Fibroblast of mammary gland (primary cell): Measurements from ENCODE around the gene ADTRP.

Experiments
- DNase-seq: peaks from one replicate; pipeline ENCODE4 v3.0.0-alpha.2; 2010; ENCODE audit warnings: low read depth
- H3K4me3 ChIP-seq: 2 replicates; pipeline ENCODE4 v1.5.1; 2011; ENCODE audit warnings: low read depth, mild to moderate bottlenecking, low read length, moderate library complexity; ENCODE audit not compliant: control insufficient read depth
- TF ChIP-seq, protein P1 (sequence below): conservative IDR thresholded peaks from 2 replicates; pipeline ENCODE4 v1.5.1; 2011; ENCODE audit warnings: low read depth, low read length, inconsistent platforms; ENCODE audit not compliant: control insufficient read depth, insufficient read depth

ADTRP gene

GRCh38 chr6:11731423-11731822, 47.2 kb downstream of the ADTRP start:
- no peak for DNase-seq
- TF ChIP-seq, protein P1, sequence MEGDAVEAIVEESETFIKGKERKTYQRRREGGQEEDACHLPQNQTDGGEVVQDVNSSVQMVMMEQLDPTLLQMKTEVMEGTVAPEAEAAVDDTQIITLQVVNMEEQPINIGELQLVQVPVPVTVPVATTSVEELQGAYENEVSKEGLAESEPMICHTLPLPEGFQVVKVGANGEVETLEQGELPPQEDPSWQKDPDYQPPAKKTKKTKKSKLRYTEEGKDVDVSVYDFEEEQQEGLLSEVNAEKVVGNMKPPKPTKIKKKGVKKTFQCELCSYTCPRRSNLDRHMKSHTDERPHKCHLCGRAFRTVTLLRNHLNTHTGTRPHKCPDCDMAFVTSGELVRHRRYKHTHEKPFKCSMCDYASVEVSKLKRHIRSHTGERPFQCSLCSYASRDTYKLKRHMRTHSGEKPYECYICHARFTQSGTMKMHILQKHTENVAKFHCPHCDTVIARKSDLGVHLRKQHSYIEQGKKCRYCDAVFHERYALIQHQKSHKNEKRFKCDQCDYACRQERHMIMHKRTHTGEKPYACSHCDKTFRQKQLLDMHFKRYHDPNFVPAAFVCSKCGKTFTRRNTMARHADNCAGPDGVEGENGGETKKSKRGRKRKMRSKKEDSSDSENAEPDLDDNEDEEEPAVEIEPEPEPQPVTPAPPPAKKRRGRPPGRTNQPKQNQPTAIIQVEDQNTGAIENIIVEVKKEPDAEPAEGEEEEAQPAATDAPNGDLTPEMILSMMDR: no peak
- no peak overlapping the region for H3K4me3 ChIP-seq

- no peak for DNase-seq
- TF ChIP-seq, protein P1: no peak
- H3K4me3 ChIP-seq: no peak overlapping the region
These were observed 48.0 kb downstream of the ADTRP start for GRCh38 chr6:11730641-11731040.

DNA sequence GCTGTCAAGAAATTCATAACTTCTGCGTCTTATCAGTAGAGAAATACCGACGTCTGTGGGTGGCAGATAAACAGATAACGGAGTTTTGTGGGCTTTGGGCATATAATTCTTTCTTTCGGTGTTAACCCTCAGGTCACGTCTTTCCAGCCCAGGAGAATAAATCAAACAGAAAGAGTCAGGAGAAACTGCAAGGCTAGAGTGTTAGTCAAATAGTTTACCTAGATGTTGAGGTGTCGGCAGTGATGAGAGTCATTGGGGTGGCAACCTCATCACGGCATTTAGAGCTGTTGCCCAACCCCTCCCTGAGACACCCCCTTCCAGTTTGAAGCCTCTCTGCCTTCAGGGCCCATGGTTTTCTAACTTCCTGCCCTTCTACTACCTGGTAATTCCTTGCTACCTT, 49.5 kb downstream of the ADTRP start:
- H3K4me3 ChIP-seq: no peak overlapping the region
- TF ChIP-seq, protein P1: no peak
- no peak for DNase-seq

GRCh38 chr6:11727998-11728961, 50.3 kb downstream of the ADTRP start:
- DNase-seq: no peak
- TF ChIP-seq, protein P1: no peak
- no peak overlapping the region for H3K4me3 ChIP-seq

- TF ChIP-seq, protein P1: no peak
- DNase-seq: peak; percentile 12
- no peak overlapping the region for H3K4me3 ChIP-seq
These were observed 51.1 kb downstream of the ADTRP start for GRCh38 chr6:11727346-11727997.

GRCh38 chr6:11724286-11724685, 54.3 kb downstream of the ADTRP start:
- H3K4me3 ChIP-seq: no peak overlapping the region
- TF ChIP-seq, protein P1: no peak
- DNase-seq: no peak
